ENCODE measurements around the gene KDM1B.
"Not testable (repeated sequence)": the region's sequence is repeated elsewhere in the genome, so short reads cannot be mapped to it uniquely, and the experiment has no call there.

- not testable (repeated sequence) for TF ChIP-seq CTCF (IDR thresholded peaks at IDR 0.05 in 4 of 5, conservative IDR thresholded peaks at IDR 0.05 in 1 of 5); POLR2A (IDR thresholded peaks at IDR 0.05)
These were observed 73.4 kb downstream of the KDM1B start for GRCh38 chr6:18228590-18228989.
